Measurements from ENCODE around the gene IL17RE. TPM values are rescaled to one million over a fixed set of nuclear protein-coding genes. Genes with fewer than 3 reads are reported as not detected.

IL17RE gene
- total and polyA plus RNA-seq, 2 experiments from 2014 or later = 1.1 to 3.4 TPM

- ATAC-seq (no peak), DNase-seq (ENCODE audit: low spot score) (no peak)
- Mint-ChIP-seq H3K27ac (no peak overlapping the region), H3K4me3 (no peak overlapping the region), H3K9me3 (peaks cover 12% of the 10 kb centered on the region; the same call in 2 of the 3 replicates), H3K36me3 (ENCODE audit: low read depth) (peaks cover 14% of the 10 kb centered on the region), H3K4me1 (peaks cover 2% of the 10 kb centered on the region; the same call in 1 of the 3 replicates), H3K27me3 (ENCODE audit: insufficient read depth, low read depth, poor library complexity) (peaks cover 10% of the 10 kb centered on the region)
- H3K4me1 ChIP-seq (ENCODE audit: insufficient read depth) = no peaks in the 10 kb centered on the region; the same call in 1 of the 2 replicates
- no peaks in the 10 kb centered on the region for H3K36me3 ChIP-seq (ENCODE audit: insufficient read depth)
- H3K9me2 ChIP-seq (ENCODE audit: insufficient read depth) = no peaks in the 10 kb centered on the region
- H3K27ac ChIP-seq (ENCODE audit: low read depth) = no peak overlapping the region
- no peak overlapping the region for H2AFZ ChIP-seq
- TF ChIP-seq ZNF462 (CRISPR knock-in tag; IDR thresholded peaks at IDR 0.05) (no peak), CTCF (conservative IDR thresholded peaks at IDR 0.05; ENCODE audit: low read depth in 2 of 2) (no peak), ZNF331 (CRISPR knock-in tag; IDR thresholded peaks at IDR 0.05; ENCODE audit: low read depth) (no peak), STAT1 (IDR thresholded peaks at IDR 0.05; ENCODE audit: unreplicated experiment) (no peak), NANOG (IDR thresholded peaks at IDR 0.05; ENCODE audit: borderline replicate concordance) (no peak), JUNB (IDR thresholded peaks at IDR 0.05; ENCODE audit: unreplicated experiment) (no peak), EZH2phosphoT487 (IDR thresholded peaks at IDR 0.05; ENCODE audit: unreplicated experiment) (no peak), ZNF114 (CRISPR knock-in tag; IDR thresholded peaks at IDR 0.05) (no peak), EZH2 (IDR thresholded peaks at IDR 0.05; ENCODE audit: low read depth, unreplicated experiment) (no peak), POLR2AphosphoS5 (IDR thresholded peaks at IDR 0.05; ENCODE audit: low read depth) (no peak), REST (IDR thresholded peaks at IDR 0.05; ENCODE audit: unreplicated experiment) (no peak), CREB1 (CRISPR knock-in tag; IDR thresholded peaks at IDR 0.05; ENCODE audit: low read depth) (no peak), ETS1 (IDR thresholded peaks at IDR 0.05) (no peak)
- no peak overlapping the region for H3K4me3 ChIP-seq
- no peaks in the 10 kb centered on the region for H4K20me1 ChIP-seq (replicated peaks; ENCODE audit: insufficient read depth)
- no peak overlapping the region for H3K4me2 ChIP-seq
- H3F3A ChIP-seq (replicated peaks; ENCODE audit: low read depth) = 0 out of 2 replicates have a peak, but pooled peaks cover 5% of the 10 kb centered on the region
- no peaks in the 10 kb centered on the region for H3K79me2 ChIP-seq (replicated peaks; ENCODE audit: insufficient read depth)
- peaks cover 8% of the 10 kb centered on the region; the same call in 1 of the 2 replicates for H3K27me3 ChIP-seq (ENCODE audit: insufficient read depth)
Observed at GRCh38 chr3:9928158-9928557, 25.5 kb downstream of the IL17RE start.
